BLaER1 (cell line): ENCODE measurements around the gene CYBB.
A peak's percentile ranks its signal among the peaks of the same experiment; 100 is the strongest.

ENCODE experiments used
- H3K27ac ChIP-seq: shearing (Covaris generic); formaldehyde crosslinking; 2 replicates; pipeline ENCODE4 v1.8.1; 2022
- H3K27me3 ChIP-seq: shearing (Covaris generic); formaldehyde crosslinking; 2 replicates; pipeline ENCODE4 v1.8.1; 2022
- H3K36me3 ChIP-seq: shearing (Covaris generic); formaldehyde crosslinking; 2 replicates; pipeline ENCODE4 v1.8.1; 2022
- H3K4me1 ChIP-seq: shearing (Covaris generic); formaldehyde crosslinking; 2 replicates; pipeline ENCODE4 v1.8.1; 2022
- H3K4me2 ChIP-seq: shearing (Covaris generic); formaldehyde crosslinking; 2 replicates; pipeline ENCODE4 v1.8.1; 2022
- H3K4me3 ChIP-seq: shearing (Covaris generic); formaldehyde crosslinking; 2 replicates; pipeline ENCODE4 v1.8.1; 2022
- H3K9ac ChIP-seq: shearing (Covaris generic); formaldehyde crosslinking; 2 replicates; pipeline ENCODE4 v1.8.1; 2022
- H3K9me3 ChIP-seq: shearing (Covaris generic); formaldehyde crosslinking; 2 replicates; pipeline ENCODE4 v1.8.1; 2022
- H4K20me1 ChIP-seq: shearing (Covaris generic); formaldehyde crosslinking; 2 replicates; pipeline ENCODE4 v1.8.1; 2022
- Cebpa-rat ChIP-seq: shearing (Covaris generic); IDR thresholded peaks from 2 replicates; pipeline ENCODE4 v1.8.1; 2022

CYBB gene

DNA sequence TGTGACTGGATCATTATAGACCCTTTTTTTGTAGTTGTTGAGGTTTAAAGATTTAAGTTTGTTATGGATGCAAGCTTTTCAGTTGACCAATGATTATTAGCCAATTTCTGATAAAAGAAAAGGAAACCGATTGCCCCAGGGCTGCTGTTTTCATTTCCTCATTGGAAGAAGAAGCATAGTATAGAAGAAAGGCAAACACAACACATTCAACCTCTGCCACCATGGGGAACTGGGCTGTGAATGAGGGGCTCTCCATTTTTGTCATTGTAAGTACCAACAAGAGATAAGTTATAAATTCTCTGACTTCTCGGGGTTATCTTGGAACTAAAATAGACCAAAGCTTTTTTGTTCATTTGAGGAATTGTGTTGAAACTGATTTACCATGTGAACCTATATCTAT, at the start of gene CYBB:
TSS of gene CYBB (plus strand) at position 203 of the 400 bp plus-strand sequence. CDS start at position 222, 19 bp downstream.
- H3K4me3 ChIP-seq = no peak within 1 kb of the TSS
- H3K36me3 ChIP-seq = no peaks in the 10 kb centered on the region
- H4K20me1 ChIP-seq = no peaks in the 10 kb centered on the region
- no peak within 1 kb of the TSS for H3K9ac ChIP-seq
- H3K9me3 ChIP-seq = no peaks in the 10 kb centered on the region
- no peak within 1 kb of the TSS for H3K27ac ChIP-seq
- H3K27me3 ChIP-seq = no peaks in the 10 kb centered on the region
- H3K4me1 ChIP-seq = peaks cover 26% of the 10 kb centered on the region
- 0 out of 2 replicates have a peak within 1 kb of the TSS, but pooled peaks have one; percentile 9 for H3K4me2 ChIP-seq
- no peak for TF ChIP-seq Cebpa-rat

DNA sequence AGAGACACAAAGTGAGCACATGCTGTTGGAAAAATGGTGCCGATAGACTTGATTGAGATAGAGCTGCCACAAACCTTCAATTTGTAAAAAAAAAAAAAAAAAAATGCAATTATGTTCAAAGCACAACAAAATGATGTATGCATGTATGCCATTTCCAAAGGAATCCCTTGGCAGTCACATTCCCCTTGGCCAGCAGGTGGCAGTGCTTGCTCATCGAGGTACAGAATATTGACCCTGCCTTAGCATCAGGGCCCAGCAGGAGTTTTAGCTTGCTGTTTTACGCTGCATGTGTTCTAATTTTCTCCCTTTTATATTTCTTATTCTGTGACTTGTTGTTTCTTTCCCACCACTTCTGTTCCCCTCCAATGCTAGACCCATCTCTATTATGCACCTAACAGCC, 34.5 kb upstream of the CYBB start:
- Histone ChIP-seq H3K4me1 (peaks cover 29% of the 10 kb centered on the region), H3K9me3 (peaks cover 12% of the 10 kb centered on the region), H3K4me2 (peak overlapping the region; percentile 55), H3K36me3 (no peaks in the 10 kb centered on the region), H4K20me1 (no peaks in the 10 kb centered on the region), H3K9ac (no peak overlapping the region), H3K27me3 (no peaks in the 10 kb centered on the region), H3K27ac (0 out of 2 replicates have a peak overlapping the region, but pooled peaks have one; percentile 64), H3K4me3 (no peak overlapping the region)
- TF ChIP-seq Cebpa-rat = no peak

DNA sequence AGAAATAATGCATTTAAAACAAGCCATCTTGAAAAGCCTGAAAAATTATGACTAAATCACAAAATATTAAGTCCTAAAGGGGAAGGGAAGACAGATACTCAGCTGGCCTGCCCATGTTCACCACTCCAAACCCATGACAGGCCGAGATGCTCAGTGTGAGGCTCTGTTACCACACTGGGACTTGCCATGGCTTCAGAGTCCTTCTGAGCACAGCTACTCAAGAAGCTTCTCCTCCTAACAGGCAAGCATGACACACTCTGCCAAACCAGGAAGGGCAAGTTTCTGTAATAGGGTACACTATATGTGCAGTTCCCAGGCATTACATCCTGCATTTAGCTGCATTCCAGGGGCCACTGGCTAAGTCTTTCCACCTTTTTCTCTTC, 34.0 kb upstream of the CYBB start:
- no peak overlapping the region for H3K4me3 ChIP-seq
- TF ChIP-seq Cebpa-rat = no peak
- H3K4me2 ChIP-seq = peak overlapping the region; percentile 55
- H3K36me3 ChIP-seq = no peaks in the 10 kb centered on the region
- H3K27me3 ChIP-seq = no peaks in the 10 kb centered on the region
- H3K9ac ChIP-seq = no peak overlapping the region
- peaks cover 12% of the 10 kb centered on the region for H3K9me3 ChIP-seq
- peaks cover 29% of the 10 kb centered on the region for H3K4me1 ChIP-seq
- H3K27ac ChIP-seq = peak overlapping the region; percentile 64; the same call in 1 of the 2 replicates
- no peaks in the 10 kb centered on the region for H4K20me1 ChIP-seq

DNA sequence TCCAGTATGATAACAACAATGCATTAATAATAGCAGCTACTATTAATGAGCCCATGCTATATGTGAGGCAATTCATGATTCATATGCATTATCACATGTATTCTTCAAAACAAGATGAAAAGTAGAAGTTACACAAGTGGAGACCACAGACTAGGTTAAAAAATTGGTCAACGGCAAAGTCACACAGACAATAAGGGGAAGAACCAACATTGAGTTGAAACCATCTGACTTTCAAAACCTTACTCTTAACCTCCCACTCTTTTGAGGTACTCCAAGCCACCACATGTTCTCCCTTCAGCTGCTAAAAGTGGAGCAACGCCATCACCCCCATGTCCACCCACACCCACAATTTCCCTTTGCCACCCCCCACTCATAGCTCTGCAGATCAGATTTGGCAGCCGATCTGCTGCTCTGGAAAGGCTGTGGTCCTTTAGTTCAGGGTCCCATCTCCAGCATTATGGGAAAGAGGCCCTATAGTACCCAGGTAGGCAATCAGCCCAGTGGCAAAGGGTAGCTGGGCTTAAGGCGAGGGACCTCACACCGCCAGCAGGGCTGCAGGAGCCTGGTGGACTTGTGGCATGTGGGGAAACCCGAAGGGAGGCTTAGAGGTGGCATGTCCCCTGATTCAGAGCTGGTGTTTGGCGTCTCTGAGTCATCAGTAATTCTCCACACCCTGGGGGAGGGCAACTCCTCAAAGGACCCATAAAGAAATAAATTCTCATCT, 33.5 kb upstream of the CYBB start:
- Histone ChIP-seq H3K27ac (peak overlapping the region; percentile 64), H3K9me3 (peaks cover 15% of the 10 kb centered on the region), H3K9ac (no peak overlapping the region), H3K4me1 (peaks cover 29% of the 10 kb centered on the region), H3K36me3 (no peaks in the 10 kb centered on the region), H3K4me2 (peak overlapping the region; percentile 55), H3K27me3 (no peaks in the 10 kb centered on the region), H3K4me3 (no peak overlapping the region), H4K20me1 (no peaks in the 10 kb centered on the region)
- TF ChIP-seq Cebpa-rat = no peak

DNA sequence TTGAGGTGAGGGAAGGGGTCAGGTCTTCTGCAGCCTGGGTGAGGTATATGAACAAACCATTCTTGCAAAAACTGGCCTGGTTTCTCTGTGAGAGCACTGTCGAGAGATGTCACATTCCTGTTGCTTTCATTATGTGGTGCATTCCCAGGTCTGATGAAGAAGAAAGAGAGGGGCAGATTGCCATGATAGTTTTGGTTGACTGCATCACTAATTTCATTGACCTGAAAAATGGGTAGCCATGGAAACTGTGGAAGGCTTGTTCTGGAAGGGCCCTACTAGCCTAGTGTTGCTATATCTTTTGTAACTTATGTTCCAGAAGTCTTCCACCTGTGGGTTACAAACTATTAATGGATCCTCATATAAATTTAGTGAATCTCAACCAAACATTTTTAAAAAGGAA, 32.9 kb upstream of the CYBB start:
- Histone ChIP-seq H3K4me2 (peak overlapping the region; percentile 55), H3K4me3 (no peak overlapping the region), H3K27ac (peak overlapping the region; percentile 64), H3K4me1 (peaks cover 29% of the 10 kb centered on the region), H3K9me3 (peaks cover 21% of the 10 kb centered on the region), H4K20me1 (no peaks in the 10 kb centered on the region), H3K27me3 (no peaks in the 10 kb centered on the region), H3K9ac (no peak overlapping the region), H3K36me3 (no peaks in the 10 kb centered on the region)
- TF ChIP-seq Cebpa-rat = no peak

DNA sequence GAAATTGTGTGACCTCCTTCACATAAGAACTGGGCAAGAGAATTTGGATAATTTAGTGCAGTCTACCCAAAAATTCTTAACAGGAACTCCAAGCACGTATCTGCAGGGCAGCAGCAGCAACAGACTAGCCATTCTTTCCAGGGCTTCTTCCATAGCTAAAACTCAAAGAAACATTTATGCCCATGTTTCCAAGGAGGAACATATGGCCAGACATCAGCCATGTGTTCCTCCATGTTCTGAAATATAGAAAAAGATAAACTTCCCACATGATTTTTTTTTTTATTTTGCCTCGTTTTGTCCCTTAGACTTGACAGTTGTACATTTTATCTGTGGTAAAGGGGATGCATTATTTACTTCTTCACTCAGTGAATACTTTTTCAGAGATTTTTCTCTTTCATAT, 27.6 kb upstream of the CYBB start:
- H3K4me2 ChIP-seq = no peak overlapping the region
- no peaks in the 10 kb centered on the region for H3K27me3 ChIP-seq
- no peaks in the 10 kb centered on the region for H4K20me1 ChIP-seq
- H3K4me3 ChIP-seq = no peak overlapping the region
- peaks cover 37% of the 10 kb centered on the region for H3K9me3 ChIP-seq
- H3K27ac ChIP-seq = no peak overlapping the region
- H3K9ac ChIP-seq = no peak overlapping the region
- TF ChIP-seq Cebpa-rat = no peak
- H3K4me1 ChIP-seq = peaks cover 55% of the 10 kb centered on the region
- no peaks in the 10 kb centered on the region for H3K36me3 ChIP-seq

DNA sequence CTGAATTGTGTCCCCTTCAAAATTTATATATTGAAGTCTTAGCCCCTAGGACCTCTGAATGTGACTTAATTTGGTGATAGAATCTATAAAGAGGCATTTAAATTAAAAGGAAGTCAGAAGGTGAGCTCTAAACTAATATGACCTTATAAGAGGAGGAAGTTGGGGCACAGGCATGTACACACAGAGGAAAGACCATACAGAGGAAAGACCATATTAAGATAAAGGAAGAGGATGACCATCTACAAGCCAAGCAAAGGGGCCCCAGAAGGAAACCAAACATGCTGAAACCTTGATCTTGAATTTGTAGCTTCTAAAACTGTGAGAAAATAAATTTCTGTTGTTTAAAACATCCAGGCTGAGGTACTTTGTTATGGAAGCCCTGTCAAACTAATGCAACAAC, 26.9 kb upstream of the CYBB start:
- Histone ChIP-seq H3K4me1 (peaks cover 56% of the 10 kb centered on the region), H3K4me3 (peak overlapping the region; percentile 6; the same call in 1 of the 2 replicates), H3K9me3 (peaks cover 43% of the 10 kb centered on the region), H3K4me2 (peak overlapping the region; percentile 77; the same call in 1 of the 2 replicates), H3K36me3 (no peaks in the 10 kb centered on the region), H4K20me1 (no peaks in the 10 kb centered on the region), H3K27me3 (no peaks in the 10 kb centered on the region), H3K9ac (no peak overlapping the region), H3K27ac (peak overlapping the region; percentile 94)
- no peak for TF ChIP-seq Cebpa-rat

DNA sequence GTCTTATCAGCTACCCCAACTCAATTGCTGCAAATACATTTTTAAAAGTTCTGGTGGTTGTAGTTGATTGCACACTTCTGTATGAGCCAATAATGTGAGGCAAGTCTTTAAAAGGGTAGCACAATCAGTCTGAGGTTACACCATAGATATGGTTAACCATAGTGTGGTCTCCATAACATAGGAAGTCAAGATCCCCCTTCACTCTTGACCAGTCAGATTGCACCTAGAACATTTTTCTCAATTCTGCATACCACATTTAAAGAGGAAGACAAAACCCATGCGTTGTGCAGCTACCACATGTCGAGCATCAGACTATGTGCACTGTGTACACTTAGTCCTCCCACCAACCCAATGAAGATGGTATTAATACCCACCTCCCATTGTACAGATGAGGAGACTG, 26.5 kb upstream of the CYBB start:
- no peak overlapping the region for H3K9ac ChIP-seq
- peak overlapping the region; percentile 12; the same call in 1 of the 2 replicates for H3K4me3 ChIP-seq
- peak overlapping the region; percentile 94 for H3K27ac ChIP-seq
- peaks cover 56% of the 10 kb centered on the region for H3K4me1 ChIP-seq
- TF ChIP-seq Cebpa-rat = no peak
- H3K4me2 ChIP-seq = peak overlapping the region; percentile 77
- no peaks in the 10 kb centered on the region for H3K36me3 ChIP-seq
- H3K9me3 ChIP-seq = peaks cover 44% of the 10 kb centered on the region
- H3K27me3 ChIP-seq = no peaks in the 10 kb centered on the region
- no peaks in the 10 kb centered on the region for H4K20me1 ChIP-seq

DNA sequence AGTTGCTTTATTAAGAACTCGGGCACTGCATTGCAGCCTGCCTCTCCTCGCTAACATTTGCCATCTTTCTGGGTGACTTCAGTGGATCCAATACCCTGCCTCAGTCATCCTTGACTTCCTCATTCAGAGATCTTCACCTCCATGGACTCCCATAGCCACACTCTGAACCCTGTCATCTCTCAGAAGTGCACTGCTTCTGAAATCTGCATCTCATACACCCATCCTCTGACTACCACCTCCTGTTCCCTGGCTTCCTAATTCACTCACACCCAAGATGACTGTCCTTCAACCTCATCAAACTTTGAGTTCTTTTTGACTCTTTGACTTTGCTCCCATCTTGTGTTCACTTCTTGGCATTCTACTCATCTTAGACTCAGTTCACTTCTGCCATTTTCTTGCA, 25.3 kb upstream of the CYBB start:
- peaks cover 56% of the 10 kb centered on the region for H3K4me1 ChIP-seq
- no peaks in the 10 kb centered on the region for H3K27me3 ChIP-seq
- peaks cover 37% of the 10 kb centered on the region for H3K9me3 ChIP-seq
- 0 out of 2 replicates have a peak overlapping the region, but pooled peaks have one; percentile 26 for H3K4me3 ChIP-seq
- H4K20me1 ChIP-seq = no peaks in the 10 kb centered on the region
- no peak for TF ChIP-seq Cebpa-rat
- no peaks in the 10 kb centered on the region for H3K36me3 ChIP-seq
- H3K4me2 ChIP-seq = peak overlapping the region; percentile 77
- peak overlapping the region; percentile 74 for H3K9ac ChIP-seq
- H3K27ac ChIP-seq = peak overlapping the region; percentile 94

DNA sequence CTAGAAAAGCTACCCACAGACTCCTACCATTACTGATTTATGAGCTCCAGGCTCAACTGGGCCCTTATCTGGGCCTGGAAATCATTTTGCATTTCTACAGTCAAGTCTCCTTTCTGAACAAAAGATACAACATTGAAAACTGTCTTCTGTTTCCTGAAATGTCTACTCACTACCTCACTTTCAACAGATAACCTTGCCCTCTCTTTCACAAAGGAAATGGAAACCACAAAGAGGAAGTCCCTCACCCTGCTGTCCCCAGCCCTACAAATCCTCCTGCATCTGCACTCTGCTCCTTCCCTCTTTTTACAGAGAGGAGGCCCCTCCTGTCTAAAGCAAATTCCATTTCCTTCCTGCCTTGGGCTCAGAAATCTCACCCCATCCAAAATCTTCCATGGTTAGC, 24.8 kb upstream of the CYBB start:
- Histone ChIP-seq H3K4me2 (peak overlapping the region; percentile 77), H3K9ac (peak overlapping the region; percentile 74), H3K36me3 (no peaks in the 10 kb centered on the region), H4K20me1 (no peaks in the 10 kb centered on the region), H3K4me1 (peaks cover 56% of the 10 kb centered on the region), H3K4me3 (peak overlapping the region; percentile 26; the same call in 1 of the 2 replicates), H3K27ac (peak overlapping the region; percentile 94), H3K9me3 (peaks cover 40% of the 10 kb centered on the region), H3K27me3 (no peaks in the 10 kb centered on the region)
- no peak for TF ChIP-seq Cebpa-rat
